MCF 10A (cell line): Measurements from ENCODE around the gene RIBC2. TPM values are rescaled to one million over a fixed set of nuclear protein-coding genes. Genes with fewer than 3 reads are reported as not detected.

Source experiments
- BruUV-seq: library from RNA; stranded (reverse); fragments of 400-500 nt; replicated peaks from 2 replicates; lab custom pipeline; 2021; lab: Mats Ljungman, UMichigan
- CTCF ChIA-PET: fragments of 300-600 bp; sonication (Branson Sonifier 250); formaldehyde crosslinking; extraction: SDS; loops from one replicate; lab custom pipeline; 2021; ENCODE audit warnings: antibody characterized with exemption, inconsistent platforms; lab: Yijun Ruan, JAX
- POLR2A ChIA-PET: fragments of 300-600, 350-650 bp; sonication (Branson Sonifier 250); formaldehyde crosslinking; extraction: SDS; loops from one replicate; lab custom pipeline; 2020; ENCODE audit warnings: antibody characterized with exemption, inconsistent platforms; lab: Yijun Ruan, JAX
- DNase-seq: peaks from one replicate; pipeline ENCODE4 v3.0.0-alpha.2; 2018; ENCODE audit not compliant: unreplicated experiment
- H3K27ac Mint-ChIP-seq: one replicate; pipeline ENCODE4 v1.8.0; 2022; ENCODE audit warnings: mild to moderate bottlenecking, low read depth, mixed read lengths; ENCODE audit not compliant: unreplicated experiment
- H3K27me3 Mint-ChIP-seq: one replicate; pipeline ENCODE4 v1.8.0; 2022; ENCODE audit warnings: mixed read lengths; ENCODE audit not compliant: insufficient read depth, unreplicated experiment
- H3K36me3 Mint-ChIP-seq: one replicate; pipeline ENCODE4 v1.8.0; 2022; ENCODE audit warnings: mild to moderate bottlenecking, moderate library complexity, mixed read lengths; ENCODE audit not compliant: insufficient read depth, unreplicated experiment
- H3K4me1 Mint-ChIP-seq: one replicate; pipeline ENCODE4 v1.8.0; 2022; ENCODE audit warnings: mixed read lengths; ENCODE audit not compliant: insufficient read depth, unreplicated experiment
- H3K4me3 Mint-ChIP-seq: one replicate; pipeline ENCODE4 v1.8.0; 2022; ENCODE audit warnings: mild to moderate bottlenecking, moderate library complexity, mixed read lengths; ENCODE audit not compliant: unreplicated experiment
- H3K9me3 Mint-ChIP-seq: one replicate; pipeline ENCODE4 v1.8.0; 2022; ENCODE audit warnings: mixed read lengths; ENCODE audit not compliant: unreplicated experiment
- CTCF ChIP-seq: fragments of 200-600 bp; IDR thresholded peaks from one replicate; pipeline ENCODE4 v1.8.0; 2022; ENCODE audit warnings: antibody characterized with exemption, mild to moderate bottlenecking; ENCODE audit not compliant: unreplicated experiment
- intact Hi-C: fragments of 100-400 bp; cut with micrococcal nuclease; formaldehyde crosslinking; loops from 2 replicates; pipeline ENCODE4 v1.14.1; 2022
- total RNA-seq: library from RNA; stranded (reverse); gene quantifications from 2 replicates; pipeline ENCODE4 v1.2.3, GENCODE V29; 2022

RIBC2 gene
- total RNA-seq, 1 experiment from 2014 or later, result 0.26 TPM

GRCh38 chr22:45424241-45424731 lies 10.8 kb downstream of the RIBC2 start:
- Mint-ChIP-seq H3K27me3 (peaks cover 9% of the 10 kb centered on the region), H3K4me1 (no peaks in the 10 kb centered on the region), H3K9me3 (peaks cover 11% of the 10 kb centered on the region), H3K27ac (no peak overlapping the region), H3K36me3 (no peaks in the 10 kb centered on the region), H3K4me3 (no peak overlapping the region)
- no TSS peak for BruUV-seq
- intact Hi-C loops, result no loop called here
- no peak for TF ChIP-seq CTCF
- POLR2A ChIA-PET, result no interaction called here
- CTCF ChIA-PET, result no interaction called here
- no peak for DNase-seq

- intact Hi-C loops, result no loop called here
- Mint-ChIP-seq H3K27me3 (peaks cover 15% of the 10 kb centered on the region), H3K9me3 (peaks cover 11% of the 10 kb centered on the region), H3K4me1 (no peaks in the 10 kb centered on the region), H3K36me3 (no peaks in the 10 kb centered on the region), H3K4me3 (no peak overlapping the region), H3K27ac (no peak overlapping the region)
- ChIA-PET POLR2A (no interaction called here), CTCF (interaction anchor here (0.7 kb wide), 1 partner anchor 15 kb away, joined by 3 read pairs; no protein-coding TSS in a partner anchor)
- DNase-seq, result no peak
- no peak for TF ChIP-seq CTCF
- BruUV-seq, result no TSS peak
Observed at GRCh38 chr22:45425101-45425500, 11.6 kb downstream of the RIBC2 start.

GRCh38 chr22:45425531-45426265 lies 12.2 kb downstream of the RIBC2 start:
- DNase-seq, result no peak
- no peak for TF ChIP-seq CTCF
- POLR2A ChIA-PET, result no interaction called here
- CTCF ChIA-PET, result interaction anchor here (0.7 kb wide), 1 partner anchor 14 kb away, joined by 3 read pairs; no protein-coding TSS in a partner anchor
- Mint-ChIP-seq H3K27me3 (peaks cover 15% of the 10 kb centered on the region), H3K27ac (no peak overlapping the region), H3K4me3 (no peak overlapping the region), H3K9me3 (peaks cover 11% of the 10 kb centered on the region), H3K4me1 (no peaks in the 10 kb centered on the region), H3K36me3 (no peaks in the 10 kb centered on the region)
- BruUV-seq, result no TSS peak
- intact Hi-C loops, result no loop called here

- BruUV-seq, result no TSS peak
- no peak overlapping the region for H3K4me3 Mint-ChIP-seq
- no peak for DNase-seq
- H3K36me3 Mint-ChIP-seq, result no peaks in the 10 kb centered on the region
- intact Hi-C loops, result no loop called here
- no peak overlapping the region for H3K27ac Mint-ChIP-seq
- H3K4me1 Mint-ChIP-seq, result no peaks in the 10 kb centered on the region
- no peak for TF ChIP-seq CTCF
- ChIA-PET POLR2A (no interaction called here), CTCF (no interaction called here)
- H3K27me3 Mint-ChIP-seq, result peaks cover 15% of the 10 kb centered on the region
- peaks cover 11% of the 10 kb centered on the region for H3K9me3 Mint-ChIP-seq
Observed at GRCh38 chr22:45426387-45426786, 12.9 kb downstream of the RIBC2 start.
